OCI-LY3 (cell line): Measurements from ENCODE around the gene PRKCQ.

Experiments
- H2AFZ ChIP-seq: fragments of 200-600, 300-600 bp; shearing (Covaris generic); 2 replicates; pipeline ENCODE4 v1.6.0; 2014; ENCODE audit warnings: antibody characterized with exemption, low read depth, low read length
- H3K27ac ChIP-seq: fragments of 200-600, 300-600 bp; sonication (generic); 2 replicates; pipeline ENCODE4 v1.5.1; 2014; ENCODE audit warnings: mild to moderate bottlenecking, low read length, moderate library complexity, mixed read lengths
- H3K27me3 ChIP-seq: fragments of 200-600, 300-600 bp; sonication (generic); 2 replicates; pipeline ENCODE4 v1.6.1; 2014; ENCODE audit warnings: low read depth, low read length, mixed read lengths
- H3K36me3 ChIP-seq: fragments of 200-600, 300-600 bp; sonication (generic); replicated peaks from 2 replicates; pipeline ENCODE3; 2014; ENCODE audit warnings: low read depth, low read length, mixed read lengths
- H3K4me1 ChIP-seq: fragments of 300-600, 200-600 bp; sonication (generic); 2 replicates; pipeline ENCODE4 v1.6.1; 2014; ENCODE audit warnings: low read length, mixed read lengths
- H3K4me2 ChIP-seq: fragments of 200-600, 300-600 bp; sonication (generic); 2 replicates; pipeline ENCODE4 v1.6.1; 2014; ENCODE audit warnings: low read length, mixed read lengths
- H3K4me3 ChIP-seq: fragments of 300-600, 200-600 bp; sonication (generic); 2 replicates; pipeline ENCODE4 v1.5.1; 2014; ENCODE audit warnings: antibody characterized with exemption, mild to moderate bottlenecking, low read length, moderate library complexity
- H3K79me2 ChIP-seq: fragments of 300-600, 200-600 bp; shearing (Covaris generic); 2 replicates; pipeline ENCODE4 v1.6.1; 2014; ENCODE audit warnings: mild to moderate bottlenecking, low read length, mixed read lengths
- H3K9ac ChIP-seq: fragments of 300-600, 200-600 bp; shearing (Covaris generic); 2 replicates; pipeline ENCODE4 v1.6.0; 2014; ENCODE audit warnings: mild to moderate bottlenecking, low read length, moderate library complexity
- H3K9me3 ChIP-seq: fragments of 200-600, 300-600 bp; shearing (Covaris generic); 2 replicates; pipeline ENCODE4 v1.6.1; 2014; ENCODE audit warnings: low read length, mixed read lengths; ENCODE audit not compliant: insufficient read depth
- H4K20me1 ChIP-seq: fragments of 200-600, 300-600 bp; sonication (generic); 2 replicates; pipeline ENCODE4 v1.6.1; 2016; ENCODE audit warnings: low read length, mixed read lengths; ENCODE audit not compliant: insufficient read depth
- EZH2phosphoT487 ChIP-seq: fragments of 200-600 bp; shearing (Covaris generic); IDR thresholded peaks from 2 replicates; pipeline ENCODE4 v1.6.1; 2018; ENCODE audit warnings: antibody characterized with exemption, mixed run types, low read depth
- TF ChIP-seq, protein P1 (sequence below): fragments of 200-600, 300-600 bp; sonication (generic); IDR thresholded peaks from 2 replicates; pipeline ENCODE4 v1.5.1; 2014; ENCODE audit warnings: antibody characterized with exemption, low read length, low read depth

The PRKCQ gene

DNA sequence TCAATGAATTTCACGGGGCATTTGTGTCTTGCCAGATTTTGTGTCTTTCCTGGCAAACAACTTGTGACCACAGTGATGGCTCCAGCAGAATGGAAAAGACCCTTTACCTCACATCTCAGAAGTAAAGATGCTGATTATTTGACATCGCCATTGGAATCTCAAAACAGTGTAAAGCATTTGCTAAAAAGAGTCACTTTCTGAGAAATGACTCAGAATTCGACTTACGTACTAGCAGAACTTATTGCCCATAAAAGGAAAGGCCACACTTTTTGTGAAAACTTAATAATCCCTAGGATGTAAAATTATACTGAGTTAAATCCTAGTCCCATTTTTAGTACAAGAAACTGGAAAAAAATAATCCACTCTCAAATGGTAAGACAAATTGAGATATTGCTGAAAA lies 35.9 kb upstream of the PRKCQ start:
- Histone ChIP-seq H3K9me3 (no peaks in the 10 kb centered on the region), H3K9ac (no peak overlapping the region), H2AFZ (no peak overlapping the region), H4K20me1 (no peaks in the 10 kb centered on the region), H3K4me3 (no peak overlapping the region), H3K36me3 (no peaks in the 10 kb centered on the region), H3K79me2 (no peaks in the 10 kb centered on the region), H3K27ac (no peak overlapping the region), H3K4me2 (no peak overlapping the region), H3K4me1 (no peaks in the 10 kb centered on the region), H3K27me3 (peaks cover 2% of the 10 kb centered on the region; the same call in 1 of the 2 replicates)
- TF ChIP-seq, protein P1, sequence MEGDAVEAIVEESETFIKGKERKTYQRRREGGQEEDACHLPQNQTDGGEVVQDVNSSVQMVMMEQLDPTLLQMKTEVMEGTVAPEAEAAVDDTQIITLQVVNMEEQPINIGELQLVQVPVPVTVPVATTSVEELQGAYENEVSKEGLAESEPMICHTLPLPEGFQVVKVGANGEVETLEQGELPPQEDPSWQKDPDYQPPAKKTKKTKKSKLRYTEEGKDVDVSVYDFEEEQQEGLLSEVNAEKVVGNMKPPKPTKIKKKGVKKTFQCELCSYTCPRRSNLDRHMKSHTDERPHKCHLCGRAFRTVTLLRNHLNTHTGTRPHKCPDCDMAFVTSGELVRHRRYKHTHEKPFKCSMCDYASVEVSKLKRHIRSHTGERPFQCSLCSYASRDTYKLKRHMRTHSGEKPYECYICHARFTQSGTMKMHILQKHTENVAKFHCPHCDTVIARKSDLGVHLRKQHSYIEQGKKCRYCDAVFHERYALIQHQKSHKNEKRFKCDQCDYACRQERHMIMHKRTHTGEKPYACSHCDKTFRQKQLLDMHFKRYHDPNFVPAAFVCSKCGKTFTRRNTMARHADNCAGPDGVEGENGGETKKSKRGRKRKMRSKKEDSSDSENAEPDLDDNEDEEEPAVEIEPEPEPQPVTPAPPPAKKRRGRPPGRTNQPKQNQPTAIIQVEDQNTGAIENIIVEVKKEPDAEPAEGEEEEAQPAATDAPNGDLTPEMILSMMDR = no peak
- TF ChIP-seq EZH2phosphoT487 = no peak

DNA sequence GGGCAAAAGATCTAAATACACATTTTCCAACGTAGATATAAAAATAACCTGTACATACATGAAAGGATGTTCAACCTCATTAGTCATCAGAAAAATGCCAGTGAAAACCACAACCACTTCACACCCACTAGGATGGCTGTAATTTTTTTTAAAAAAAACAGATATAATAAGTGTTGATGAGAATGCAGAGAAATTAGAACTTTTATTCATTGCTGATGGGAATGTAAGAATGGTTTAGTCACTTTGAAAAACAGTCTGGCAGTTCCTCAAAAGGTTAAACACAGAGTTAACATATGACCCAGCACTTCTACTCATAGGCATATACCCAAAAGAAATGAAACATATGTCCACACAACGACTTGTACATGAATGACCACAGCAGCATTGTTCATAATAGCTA lies 32.3 kb upstream of the PRKCQ start:
- H3K9ac ChIP-seq = no peak overlapping the region
- peaks cover 14% of the 10 kb centered on the region for H3K4me1 ChIP-seq
- no peaks in the 10 kb centered on the region for H3K79me2 ChIP-seq
- H3K4me3 ChIP-seq = no peak overlapping the region
- H3K4me2 ChIP-seq = no peak overlapping the region
- H4K20me1 ChIP-seq = no peaks in the 10 kb centered on the region
- no peaks in the 10 kb centered on the region for H3K9me3 ChIP-seq
- TF ChIP-seq EZH2phosphoT487 = no peak
- TF ChIP-seq, protein P1 = no peak
- H3K36me3 ChIP-seq = no peaks in the 10 kb centered on the region
- H2AFZ ChIP-seq = no peak overlapping the region
- no peak overlapping the region for H3K27ac ChIP-seq
- no peaks in the 10 kb centered on the region; the same call in 1 of the 2 replicates for H3K27me3 ChIP-seq

DNA sequence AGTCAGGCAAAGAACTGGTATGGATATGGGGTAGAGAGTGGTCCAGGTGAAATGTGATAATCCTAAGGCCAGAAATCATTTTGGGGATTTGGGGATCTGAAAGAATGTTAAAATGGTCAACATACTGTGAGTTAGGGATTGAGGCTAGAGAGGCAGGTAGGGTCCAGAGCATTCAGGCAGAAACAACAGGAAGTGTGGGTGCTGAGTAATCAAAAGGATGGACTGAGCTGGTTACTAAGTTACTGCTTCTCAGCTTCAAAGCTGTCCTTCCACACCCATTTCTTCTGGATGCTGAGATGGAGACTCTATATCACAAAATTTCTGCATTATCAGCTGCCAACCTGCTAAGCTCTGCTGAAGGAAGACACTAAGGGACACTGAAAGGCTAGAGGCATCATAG lies 30.6 kb upstream of the PRKCQ start:
- H3K36me3 ChIP-seq = no peaks in the 10 kb centered on the region
- no peaks in the 10 kb centered on the region; the same call in 1 of the 2 replicates for H3K27me3 ChIP-seq
- no peak overlapping the region for H3K4me2 ChIP-seq
- H4K20me1 ChIP-seq = no peaks in the 10 kb centered on the region
- no peak overlapping the region for H3K9ac ChIP-seq
- peaks cover 14% of the 10 kb centered on the region for H3K4me1 ChIP-seq
- no peak overlapping the region for H3K4me3 ChIP-seq
- H2AFZ ChIP-seq = no peak overlapping the region
- no peak for TF ChIP-seq EZH2phosphoT487
- TF ChIP-seq, protein P1 = no peak
- no peaks in the 10 kb centered on the region for H3K9me3 ChIP-seq
- H3K79me2 ChIP-seq = no peaks in the 10 kb centered on the region
- no peak overlapping the region for H3K27ac ChIP-seq

DNA sequence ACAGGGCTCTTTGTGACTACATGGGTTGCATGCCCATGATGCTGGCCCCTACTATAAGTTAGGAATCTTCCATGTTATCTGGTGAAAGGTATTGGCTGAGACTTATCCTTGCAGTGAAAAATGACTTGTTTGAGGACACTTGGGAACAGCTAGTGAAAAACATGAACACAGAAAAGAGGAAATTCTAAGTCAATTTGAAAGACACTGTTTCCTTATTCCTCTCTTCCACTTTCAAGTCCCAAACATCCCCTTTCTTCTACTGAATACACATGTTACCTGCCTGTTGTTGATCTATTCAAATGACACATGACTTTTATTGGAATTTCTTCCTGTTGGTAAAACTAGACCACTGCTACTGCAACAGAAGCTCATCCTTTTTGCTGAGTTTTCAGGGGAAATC lies 29.5 kb upstream of the PRKCQ start:
- no peak overlapping the region for H2AFZ ChIP-seq
- H3K27ac ChIP-seq = no peak overlapping the region
- no peak overlapping the region for H3K9ac ChIP-seq
- H3K4me3 ChIP-seq = no peak overlapping the region
- peaks cover 14% of the 10 kb centered on the region for H3K4me1 ChIP-seq
- no peaks in the 10 kb centered on the region for H3K36me3 ChIP-seq
- no peaks in the 10 kb centered on the region for H3K79me2 ChIP-seq
- no peaks in the 10 kb centered on the region for H4K20me1 ChIP-seq
- H3K4me2 ChIP-seq = no peak overlapping the region
- TF ChIP-seq, protein P1 = no peak
- no peak for TF ChIP-seq EZH2phosphoT487
- H3K27me3 ChIP-seq = no peaks in the 10 kb centered on the region
- H3K9me3 ChIP-seq = no peaks in the 10 kb centered on the region
